NT2/D1 (cell line): ENCODE measurements around the gene UTP11.

Experiments used
- SUZ12 ChIP-seq: IDR thresholded peaks from 2 replicates; pipeline ENCODE4 v1.6.1; 2011; ENCODE audit not compliant: insufficient read length, insufficient read depth; ENCODE audit errors: extremely low read depth
- YY1 ChIP-seq: IDR thresholded peaks from 2 replicates; pipeline ENCODE4 v1.6.1; 2011; ENCODE audit not compliant: insufficient read length, insufficient read depth
- ZNF274 ChIP-seq: IDR thresholded peaks from 2 replicates; pipeline ENCODE4 v1.6.1; 2011; ENCODE audit warnings: mild to moderate bottlenecking, low read depth, low read length

GRCh38 chr1:38020396-38020795 lies 7.9 kb downstream of the UTP11 start:
- TF ChIP-seq ZNF274 (no peak), YY1 (no peak), SUZ12 (no peak)
